RWPE2 (cell line): ENCODE results near the gene KLHL13.
"Not testable (repeated sequence)": the region's sequence is repeated elsewhere in the genome, so short reads cannot be mapped to it uniquely, and the experiment has no call there.

Experiments
- ATAC-seq: fragments of 200-7000 bp; cut with Tn5 transposase; 3 replicates; pipeline ENCODE4 v1.9.1; 2021; ENCODE audit warnings: low read depth
- DNase-seq: peaks from one replicate; pipeline ENCODE4 v3.0.0-alpha.2; 2020; ENCODE audit warnings: low spot score
- H3K27ac ChIP-seq: fragments of 450-650 bp; 2 replicates; pipeline ENCODE4 v1.5.1; 2017; ENCODE audit warnings: mild to moderate bottlenecking; ENCODE audit not compliant: poor library complexity, severe bottlenecking
- H3K27me3 ChIP-seq: fragments of 250-450 bp; sonication (Bioruptor Pico); 2 replicates; pipeline ENCODE4 v1.5.1; 2021; ENCODE audit warnings: mild to moderate bottlenecking, moderate library complexity; ENCODE audit not compliant: insufficient read depth, poor library complexity, severe bottlenecking
- H3K36me3 ChIP-seq: fragments of 250-450 bp; sonication (Bioruptor Pico); 2 replicates; pipeline ENCODE4 v1.5.1; 2020; ENCODE audit warnings: low read depth, mild to moderate bottlenecking, moderate library complexity
- H3K4me1 ChIP-seq: fragments of 250-450 bp; sonication (Bioruptor Pico); 2 replicates; pipeline ENCODE4 v1.5.1; 2021; ENCODE audit warnings: mild to moderate bottlenecking, moderate library complexity; ENCODE audit not compliant: insufficient read depth, poor library complexity, severe bottlenecking
- H3K4me3 ChIP-seq: fragments of 250-450 bp; sonication (Bioruptor Pico); 2 replicates; pipeline ENCODE4 v1.5.1; 2021; ENCODE audit warnings: mild to moderate bottlenecking, moderate library complexity; ENCODE audit not compliant: severe bottlenecking
- H3K9me3 ChIP-seq: fragments of 250-450 bp; sonication (Bioruptor Pico); 2 replicates; pipeline ENCODE4 v1.5.1; 2021; ENCODE audit warnings: mild to moderate bottlenecking, moderate library complexity; ENCODE audit not compliant: severe bottlenecking
- TF ChIP-seq, protein P1 (sequence below): fragments of 450-650 bp; IDR thresholded peaks from one replicate; pipeline ENCODE4 v1.5.1; 2017; ENCODE audit warnings: mild to moderate bottlenecking, moderate library complexity; ENCODE audit not compliant: poor library complexity, severe bottlenecking

The KLHL13 gene

DNA sequence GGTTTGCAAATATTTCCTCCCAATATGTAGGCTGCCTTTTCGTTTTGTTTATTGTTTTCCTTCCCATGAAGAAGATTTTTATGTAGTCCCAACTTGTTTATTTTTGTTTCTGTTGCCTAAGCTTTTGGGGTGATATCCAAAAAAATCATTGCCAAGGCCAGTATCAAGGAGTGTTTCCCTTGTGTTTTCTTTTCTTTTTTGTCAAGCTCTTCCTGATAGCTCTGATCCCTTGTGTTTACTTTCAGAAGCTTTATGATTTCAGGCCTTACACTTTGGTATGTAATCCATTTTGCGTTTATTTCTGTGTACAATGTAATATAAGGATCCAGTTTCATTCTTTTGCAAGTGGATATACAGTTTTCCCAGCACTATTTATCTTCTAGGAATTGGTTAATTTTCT lies 93.9 kb downstream of the KLHL13 start:
- Histone ChIP-seq H3K4me1 (no peaks in the 10 kb centered on the region), H3K4me3 (no peak overlapping the region), H3K9me3 (no peaks in the 10 kb centered on the region), H3K36me3 (no peaks in the 10 kb centered on the region), H3K27ac (no peak overlapping the region), H3K27me3 (no peaks in the 10 kb centered on the region)
- ATAC-seq (no peak), DNase-seq (no peak)
- TF ChIP-seq, protein P1, sequence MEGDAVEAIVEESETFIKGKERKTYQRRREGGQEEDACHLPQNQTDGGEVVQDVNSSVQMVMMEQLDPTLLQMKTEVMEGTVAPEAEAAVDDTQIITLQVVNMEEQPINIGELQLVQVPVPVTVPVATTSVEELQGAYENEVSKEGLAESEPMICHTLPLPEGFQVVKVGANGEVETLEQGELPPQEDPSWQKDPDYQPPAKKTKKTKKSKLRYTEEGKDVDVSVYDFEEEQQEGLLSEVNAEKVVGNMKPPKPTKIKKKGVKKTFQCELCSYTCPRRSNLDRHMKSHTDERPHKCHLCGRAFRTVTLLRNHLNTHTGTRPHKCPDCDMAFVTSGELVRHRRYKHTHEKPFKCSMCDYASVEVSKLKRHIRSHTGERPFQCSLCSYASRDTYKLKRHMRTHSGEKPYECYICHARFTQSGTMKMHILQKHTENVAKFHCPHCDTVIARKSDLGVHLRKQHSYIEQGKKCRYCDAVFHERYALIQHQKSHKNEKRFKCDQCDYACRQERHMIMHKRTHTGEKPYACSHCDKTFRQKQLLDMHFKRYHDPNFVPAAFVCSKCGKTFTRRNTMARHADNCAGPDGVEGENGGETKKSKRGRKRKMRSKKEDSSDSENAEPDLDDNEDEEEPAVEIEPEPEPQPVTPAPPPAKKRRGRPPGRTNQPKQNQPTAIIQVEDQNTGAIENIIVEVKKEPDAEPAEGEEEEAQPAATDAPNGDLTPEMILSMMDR: no peak

DNA sequence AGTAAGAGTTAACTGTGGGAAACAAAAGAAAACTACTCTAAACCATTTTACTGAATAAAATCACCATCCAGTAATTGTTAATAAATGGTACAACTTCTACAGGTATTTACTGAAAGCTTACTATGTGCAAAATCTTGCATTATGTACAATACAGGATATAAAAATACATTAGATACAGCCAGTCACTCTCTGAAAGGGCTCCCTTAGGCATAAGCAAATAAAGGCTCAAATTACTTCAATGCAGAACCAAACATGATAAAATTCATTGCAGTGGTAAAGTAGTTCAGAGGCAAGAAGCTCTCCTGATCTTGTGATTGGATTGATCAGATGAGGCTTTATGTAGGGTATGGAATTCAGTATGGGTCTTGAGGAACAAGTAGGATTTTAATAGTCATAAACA lies 100.2 kb downstream of the KLHL13 start:
- Histone ChIP-seq H3K36me3 (no peaks in the 10 kb centered on the region), H3K27ac (no peak overlapping the region), H3K4me3 (no peak overlapping the region), H3K4me1 (no peaks in the 10 kb centered on the region), H3K27me3 (no peaks in the 10 kb centered on the region), H3K9me3 (no peaks in the 10 kb centered on the region)
- no peak for DNase-seq
- TF ChIP-seq, protein P1: no peak
- ATAC-seq: no peak

DNA sequence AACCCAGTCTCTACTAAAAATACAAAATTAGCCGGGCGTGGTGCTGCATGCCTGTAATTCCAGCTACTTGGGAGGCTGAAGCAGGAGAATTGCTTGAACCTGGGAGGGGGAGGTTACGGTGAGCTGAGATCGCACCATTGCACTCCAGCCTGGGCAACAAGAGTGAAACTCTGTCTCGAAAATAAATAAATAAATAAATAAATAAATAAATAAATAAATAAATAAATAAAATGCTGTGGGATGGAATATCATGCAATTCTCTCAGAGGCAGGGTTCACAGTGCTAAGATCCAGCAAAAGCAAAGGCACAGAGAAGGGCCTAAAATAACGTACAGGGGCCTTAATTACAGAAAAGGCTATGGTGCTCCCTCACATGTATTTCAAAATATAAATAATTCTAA lies 114.2 kb downstream of the KLHL13 start:
- DNase-seq, ATAC-seq, H3K4me3 ChIP-seq, H3K27ac ChIP-seq, H3K4me1 ChIP-seq, H3K27me3 ChIP-seq, H3K9me3 ChIP-seq, H3K36me3 ChIP-seq: not testable (repeated sequence)

DNA sequence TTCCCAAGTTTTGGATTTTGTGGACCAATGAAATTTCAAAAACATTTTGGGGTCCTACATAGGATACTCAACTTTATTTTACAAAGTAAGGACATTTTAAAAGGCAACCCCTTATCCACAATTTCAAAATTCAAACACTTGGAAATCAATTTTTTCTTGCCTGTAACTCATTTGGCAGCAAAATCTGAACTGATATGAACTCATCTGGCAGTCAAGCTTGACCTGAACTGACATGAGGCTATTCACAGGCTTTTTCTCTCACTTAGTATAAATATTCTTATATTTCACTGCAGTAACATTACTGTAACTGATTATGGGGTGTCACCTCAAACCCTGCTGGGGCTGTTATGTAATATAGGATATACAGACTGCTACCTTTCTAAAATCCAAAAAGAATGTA lies 116.1 kb downstream of the KLHL13 start:
- H3K9me3 ChIP-seq: no peaks in the 10 kb centered on the region
- H3K4me1 ChIP-seq: peaks cover 17% of the 10 kb centered on the region
- H3K36me3 ChIP-seq: no peaks in the 10 kb centered on the region
- no peak overlapping the region for H3K4me3 ChIP-seq
- H3K27me3 ChIP-seq: no peaks in the 10 kb centered on the region
- no peak for ATAC-seq
- TF ChIP-seq, protein P1: no peak
- H3K27ac ChIP-seq: no peak overlapping the region
- no peak for DNase-seq

DNA sequence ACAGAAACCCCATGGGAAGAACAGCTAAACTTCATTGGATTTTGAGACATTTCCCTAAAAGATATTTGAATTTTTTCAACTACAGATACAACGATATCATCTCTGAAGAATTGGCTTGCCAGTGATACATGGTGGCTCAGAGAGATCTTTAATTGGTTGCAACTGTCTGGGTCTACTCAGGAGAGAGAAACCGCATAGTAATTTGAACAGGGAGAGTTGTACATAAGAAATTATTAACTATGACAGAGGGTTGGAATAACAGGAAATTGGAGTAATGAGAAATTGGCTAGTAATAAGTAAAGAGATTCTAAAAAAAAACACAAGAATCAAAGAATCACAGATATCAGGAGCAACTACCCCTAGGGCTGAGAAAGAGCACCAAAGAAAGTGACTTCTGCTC lies 118.4 kb downstream of the KLHL13 start:
- no peak for ATAC-seq
- Histone ChIP-seq H3K27me3 (no peaks in the 10 kb centered on the region), H3K36me3 (no peaks in the 10 kb centered on the region), H3K4me1 (peaks cover 18% of the 10 kb centered on the region), H3K4me3 (no peak overlapping the region), H3K9me3 (no peaks in the 10 kb centered on the region), H3K27ac (no peak overlapping the region)
- no peak for DNase-seq
- TF ChIP-seq, protein P1: no peak
